ENCODE results near the gene UCP2. TPM values are rescaled to one million over a fixed set of nuclear protein-coding genes. Genes with fewer than 3 reads are reported as not detected.
"Not testable (repeated sequence)": the region's sequence is repeated elsewhere in the genome, so short reads cannot be mapped to it uniquely, and the experiment has no call there.

UCP2 gene
- total and polyA plus RNA-seq, 2 donors, result 31.4 to 119 TPM

GRCh38 chr11:73945396-73945795 lies 37.2 kb downstream of the UCP2 start:
- Histone ChIP-seq H3K27me3 (ENCODE audit: control insufficient read depth in 2 of 2, insufficient read depth in 1 of 2, low read length in 1 of 2) (no peaks in the 10 kb centered on the region), H3K9me3 (ENCODE audit: control insufficient read depth in 2 of 2, insufficient read depth in 1 of 2, low read length in 1 of 2) (peaks cover 0 to 3% of the 10 kb centered on the region in 2 donors), H3K36me3 (ENCODE audit: control insufficient read depth in 2 of 2, insufficient read depth in 2 of 2, low read length in 1 of 2) (no peaks in the 10 kb centered on the region), H3K4me1 (ENCODE audit: control insufficient read depth in 2 of 2, insufficient read depth in 2 of 2, low read length in 2 of 2) (no peaks in the 10 kb centered on the region), H3K4me3 (ENCODE audit: low read length in 2 of 2) (no peak overlapping the region), H3K27ac (ENCODE audit: low read depth in 1 of 2, low read length in 1 of 2) (no peak overlapping the region)
- WGBS, result 95% methylated on average over 4 of the region's 4 CpGs
- DNase-seq (ENCODE audit: low read depth in 6 of 9, low spot score in 9 of 9), result no peak

GRCh38 chr11:73944901-73945300 lies 37.7 kb downstream of the UCP2 start:
- Histone ChIP-seq H3K27me3 (ENCODE audit: control insufficient read depth in 2 of 2, insufficient read depth in 1 of 2, low read length in 1 of 2) (no peaks in the 10 kb centered on the region), H3K27ac (ENCODE audit: low read depth in 1 of 2, low read length in 1 of 2) (no peak overlapping the region), H3K4me3 (ENCODE audit: low read length in 2 of 2) (no peak overlapping the region), H3K9me3 (ENCODE audit: control insufficient read depth in 2 of 2, insufficient read depth in 1 of 2, low read length in 1 of 2) (peaks cover 0 to 3% of the 10 kb centered on the region in 2 donors), H3K4me1 (ENCODE audit: control insufficient read depth in 2 of 2, insufficient read depth in 2 of 2, low read length in 2 of 2) (no peaks in the 10 kb centered on the region), H3K36me3 (ENCODE audit: control insufficient read depth in 2 of 2, insufficient read depth in 2 of 2, low read length in 1 of 2) (no peaks in the 10 kb centered on the region)
- WGBS, result 86% methylated on average over 10 of the region's 10 CpGs
- no peak for DNase-seq (ENCODE audit: low read depth in 6 of 9, low spot score in 9 of 9)

- no peaks in the 10 kb centered on the region for H3K36me3 ChIP-seq (ENCODE audit: control insufficient read depth in 2 of 2, insufficient read depth in 2 of 2, low read length in 1 of 2)
- H3K4me1 ChIP-seq (ENCODE audit: control insufficient read depth in 2 of 2, insufficient read depth in 2 of 2, low read length in 2 of 2), result no peaks in the 10 kb centered on the region
- H3K27me3 ChIP-seq (ENCODE audit: control insufficient read depth in 2 of 2, insufficient read depth in 1 of 2, low read length in 1 of 2), result no peaks in the 10 kb centered on the region
- DNase-seq (ENCODE audit: low read depth in 6 of 9, low spot score in 9 of 9), result no peak
- H3K4me3 ChIP-seq (ENCODE audit: low read length in 2 of 2), result no peak overlapping the region
- WGBS, result 92% methylated on average over 6 of the region's 6 CpGs
- H3K9me3 ChIP-seq (ENCODE audit: control insufficient read depth in 2 of 2, insufficient read depth in 1 of 2, low read length in 1 of 2), result peaks cover 0 to 3% of the 10 kb centered on the region in 2 donors
- H3K27ac ChIP-seq (ENCODE audit: low read depth in 1 of 2, low read length in 1 of 2), result no peak overlapping the region
Measured at GRCh38 chr11:73944085-73944484, 38.6 kb downstream of the UCP2 start.

- H3K27ac ChIP-seq (ENCODE audit: low read depth in 1 of 2, low read length in 1 of 2), result no peak overlapping the region
- H3K9me3 ChIP-seq (ENCODE audit: control insufficient read depth in 2 of 2, insufficient read depth in 1 of 2, low read length in 1 of 2), result peaks cover 0 to 16% of the 10 kb centered on the region in 2 donors
- 93% methylated on average over 1 of the region's 1 CpG for WGBS
- H3K36me3 ChIP-seq (ENCODE audit: control insufficient read depth in 2 of 2, insufficient read depth in 2 of 2, low read length in 1 of 2), result no peaks in the 10 kb centered on the region
- DNase-seq (ENCODE audit: low read depth in 6 of 9, low spot score in 9 of 9), result no peak
- H3K27me3 ChIP-seq (ENCODE audit: control insufficient read depth in 2 of 2, insufficient read depth in 1 of 2, low read length in 1 of 2), result no peaks in the 10 kb centered on the region
- H3K4me3 ChIP-seq (ENCODE audit: low read length in 2 of 2), result no peak overlapping the region
- H3K4me1 ChIP-seq (ENCODE audit: control insufficient read depth in 2 of 2, insufficient read depth in 2 of 2, low read length in 2 of 2), result no peaks in the 10 kb centered on the region
Measured at GRCh38 chr11:73942010-73942409, 40.6 kb downstream of the UCP2 start.

DNA sequence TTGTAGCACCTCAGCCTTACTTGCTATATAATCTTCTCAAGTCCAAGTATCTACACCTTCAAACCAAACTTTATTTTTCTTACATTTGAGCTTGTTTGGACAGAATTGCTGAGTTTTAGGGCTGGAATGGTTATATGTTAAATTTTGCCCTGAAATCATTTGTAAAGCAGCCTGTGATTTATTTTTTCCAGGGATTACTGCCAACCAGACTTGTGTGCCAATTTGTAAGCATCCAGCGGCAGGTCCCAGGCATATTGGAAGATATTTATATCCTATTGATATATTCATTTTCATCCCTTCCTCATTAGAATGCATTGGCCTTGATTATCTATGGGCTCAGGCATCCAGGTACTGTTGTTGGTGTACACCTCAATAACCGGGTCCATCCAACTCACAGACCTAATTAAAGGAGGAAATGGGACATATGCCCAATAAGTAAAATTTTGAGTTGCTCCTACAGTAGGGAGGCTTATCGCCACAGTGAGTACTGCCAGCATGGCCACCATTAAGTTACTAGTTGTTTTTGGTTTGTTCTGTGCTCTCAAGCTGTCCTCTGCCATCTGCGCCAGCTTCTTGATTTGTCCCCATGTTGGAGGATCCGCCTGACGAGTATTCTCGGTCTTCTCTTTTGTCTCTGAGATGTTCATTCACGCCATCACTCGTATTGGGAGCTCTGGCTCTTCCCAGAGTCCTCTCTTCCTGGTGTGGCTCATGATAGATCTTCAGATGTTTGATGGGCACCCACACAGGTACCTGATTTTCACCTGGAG lies 41.7 kb downstream of the UCP2 start:
- 98% methylated on average over 9 of the region's 9 CpGs for WGBS
- Histone ChIP-seq H3K4me1 (ENCODE audit: control insufficient read depth in 2 of 2, insufficient read depth in 2 of 2, low read length in 2 of 2) (no peaks in the 10 kb centered on the region), H3K27ac (ENCODE audit: low read depth in 1 of 2, low read length in 1 of 2) (no peak overlapping the region)

GRCh38 chr11:73939096-73939495 lies 43.5 kb downstream of the UCP2 start:
- no peak for DNase-seq (ENCODE audit: low read depth in 6 of 9, low spot score in 9 of 9)
- Histone ChIP-seq H3K4me1 (ENCODE audit: control insufficient read depth in 2 of 2, insufficient read depth in 2 of 2, low read length in 2 of 2) (no peaks in the 10 kb centered on the region), H3K9me3 (ENCODE audit: control insufficient read depth in 2 of 2, insufficient read depth in 1 of 2, low read length in 1 of 2) (peaks cover 0 to 16% of the 10 kb centered on the region in 2 donors), H3K36me3 (ENCODE audit: control insufficient read depth in 2 of 2, insufficient read depth in 2 of 2, low read length in 1 of 2) (peaks cover 0 to 8% of the 10 kb centered on the region in 2 donors), H3K27me3 (ENCODE audit: control insufficient read depth in 2 of 2, insufficient read depth in 1 of 2, low read length in 1 of 2) (no peaks in the 10 kb centered on the region), H3K4me3 (ENCODE audit: low read length in 2 of 2) (no peak overlapping the region), H3K27ac (ENCODE audit: low read depth in 1 of 2, low read length in 1 of 2) (no peak overlapping the region)
- 81% methylated on average over 4 of the region's 4 CpGs for WGBS

More for the DNA sequence above, 41.7 kb downstream of the UCP2 start:
- no peak overlapping the region for H3K4me3 ChIP-seq (ENCODE audit: low read length in 2 of 2)
- peaks cover 0 to 16% of the 10 kb centered on the region in 2 donors for H3K9me3 ChIP-seq (ENCODE audit: control insufficient read depth in 2 of 2, insufficient read depth in 1 of 2, low read length in 1 of 2)
- H3K36me3 ChIP-seq (ENCODE audit: control insufficient read depth in 2 of 2, insufficient read depth in 2 of 2, low read length in 1 of 2), result no peaks in the 10 kb centered on the region
- no peaks in the 10 kb centered on the region for H3K27me3 ChIP-seq (ENCODE audit: control insufficient read depth in 2 of 2, insufficient read depth in 1 of 2, low read length in 1 of 2)
- no peak for DNase-seq (ENCODE audit: low read depth in 6 of 9, low spot score in 9 of 9)

DNA sequence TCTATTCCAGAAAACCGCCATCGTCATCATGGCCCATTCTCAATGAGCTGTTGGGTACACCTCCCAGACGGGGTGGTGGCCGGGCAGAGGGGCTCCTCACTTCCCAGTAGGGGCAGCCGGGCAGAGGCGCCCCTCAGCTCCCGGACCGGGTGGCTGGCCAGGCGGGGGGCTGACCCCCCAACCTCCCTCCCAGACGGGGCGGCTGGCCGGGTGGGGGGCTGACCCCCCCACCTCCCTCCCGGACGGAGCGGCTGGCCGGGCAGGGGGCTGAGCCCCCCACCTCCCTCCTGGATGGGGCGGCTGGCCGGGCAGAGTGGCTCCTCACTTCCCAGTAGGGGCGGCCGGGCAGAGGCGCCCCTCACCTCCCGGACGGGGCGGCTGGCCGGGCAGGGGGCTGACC lies 46.6 kb downstream of the UCP2 start:
- Histone ChIP-seq H3K36me3 (ENCODE audit: control insufficient read depth in 2 of 2, insufficient read depth in 2 of 2, low read length in 1 of 2) (peaks cover 7 to 15% of the 10 kb centered on the region in 2 donors), H3K9me3 (ENCODE audit: control insufficient read depth in 2 of 2, insufficient read depth in 1 of 2, low read length in 1 of 2) (peaks cover 0 to 13% of the 10 kb centered on the region in 2 donors)
- not testable (repeated sequence) for H3K27me3 ChIP-seq (ENCODE audit: control insufficient read depth in 2 of 2, insufficient read depth in 1 of 2, low read length in 1 of 2); H3K27ac ChIP-seq (ENCODE audit: low read depth in 1 of 2, low read length in 1 of 2); H3K4me1 ChIP-seq (ENCODE audit: control insufficient read depth in 2 of 2, insufficient read depth in 2 of 2, low read length in 2 of 2); H3K4me3 ChIP-seq (ENCODE audit: low read length in 2 of 2); DNase-seq (ENCODE audit: low read depth in 6 of 9, low spot score in 9 of 9)
- WGBS, result over 99% methylated on average over 15 of the region's 25 CpGs

GRCh38 chr11:73932781-73933180 lies 49.9 kb downstream of the UCP2 start:
- Histone ChIP-seq H3K4me3 (ENCODE audit: low read length in 2 of 2) (no peak overlapping the region), H3K4me1 (ENCODE audit: control insufficient read depth in 2 of 2, insufficient read depth in 2 of 2, low read length in 2 of 2) (no peaks in the 10 kb centered on the region), H3K36me3 (ENCODE audit: control insufficient read depth in 2 of 2, insufficient read depth in 2 of 2, low read length in 1 of 2) (peaks cover 14 to 22% of the 10 kb centered on the region in 2 donors), H3K27ac (ENCODE audit: low read depth in 1 of 2, low read length in 1 of 2) (no peak overlapping the region), H3K9me3 (ENCODE audit: control insufficient read depth in 2 of 2, insufficient read depth in 1 of 2, low read length in 1 of 2) (peaks cover 0 to 4% of the 10 kb centered on the region in 2 donors), H3K27me3 (ENCODE audit: control insufficient read depth in 2 of 2, insufficient read depth in 1 of 2, low read length in 1 of 2) (no peaks in the 10 kb centered on the region)
- DNase-seq (ENCODE audit: low read depth in 6 of 9, low spot score in 9 of 9), result no peak
- 98% methylated on average over 7 of the region's 7 CpGs for WGBS

DNA sequence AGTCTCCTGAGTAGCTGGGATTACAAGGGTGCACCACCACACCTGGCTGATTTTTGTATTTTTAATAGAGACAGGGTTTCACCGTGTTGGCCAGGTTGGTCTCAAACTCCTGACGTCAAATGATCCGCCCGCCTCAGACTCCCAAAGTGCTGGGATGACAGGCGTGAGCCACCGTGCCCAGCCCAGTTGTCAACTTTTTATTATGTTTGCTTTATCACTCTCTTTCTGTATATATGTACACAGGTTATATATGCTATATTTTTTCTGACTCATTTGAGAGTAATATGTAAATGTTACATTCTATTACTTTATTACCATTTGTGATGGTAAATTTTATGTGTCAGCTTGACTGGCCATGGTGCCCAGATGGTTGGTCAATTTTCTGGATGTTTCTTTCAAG lies 50.7 kb downstream of the UCP2 start:
- no peaks in the 10 kb centered on the region for H3K27me3 ChIP-seq (ENCODE audit: control insufficient read depth in 2 of 2, insufficient read depth in 1 of 2, low read length in 1 of 2)
- peaks cover 22 to 30% of the 10 kb centered on the region in 2 donors for H3K36me3 ChIP-seq (ENCODE audit: control insufficient read depth in 2 of 2, insufficient read depth in 2 of 2, low read length in 1 of 2)
- no peak overlapping the region for H3K27ac ChIP-seq (ENCODE audit: low read depth in 1 of 2, low read length in 1 of 2)
- no peaks in the 10 kb centered on the region for H3K9me3 ChIP-seq (ENCODE audit: control insufficient read depth in 2 of 2, insufficient read depth in 1 of 2, low read length in 1 of 2)
- DNase-seq (ENCODE audit: low read depth in 6 of 9, low spot score in 9 of 9), result no peak
- no peaks in the 10 kb centered on the region for H3K4me1 ChIP-seq (ENCODE audit: control insufficient read depth in 2 of 2, insufficient read depth in 2 of 2, low read length in 2 of 2)
- no peak overlapping the region for H3K4me3 ChIP-seq (ENCODE audit: low read length in 2 of 2)
- 98% methylated on average over 6 of the region's 6 CpGs for WGBS

All from thymus (tissue), 11 donors.